Measurements from ENCODE around the gene IFITM5.

Gene IFITM5

DNA sequence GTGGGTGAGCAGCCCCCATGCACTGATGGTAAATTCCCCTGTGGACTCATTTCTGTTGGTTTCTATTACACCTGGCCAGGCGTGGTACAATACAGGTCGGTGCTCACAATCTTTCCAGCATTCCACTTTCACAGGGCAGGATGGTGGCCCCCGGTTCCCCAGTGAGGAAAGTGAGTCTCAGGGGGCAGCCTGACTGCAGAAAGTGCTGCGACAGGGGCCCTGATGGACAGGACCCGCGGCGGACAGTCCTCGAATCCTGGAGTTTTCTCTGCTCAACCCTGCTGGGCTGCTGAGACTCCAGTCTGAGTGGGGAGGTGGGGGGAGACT lies 13.5 kb downstream of the IFITM5 start:
- no peak overlapping the region for H3K4me2 ChIP-seq (ENCODE audit: low read length)
- H4K20me1 ChIP-seq (ENCODE audit: control insufficient read depth, insufficient read depth, low read depth, low read length): no peaks in the 10 kb centered on the region
- H3K27me3 ChIP-seq (ENCODE audit: control insufficient read depth, low read length): peaks cover 20% of the 10 kb centered on the region
- no peaks in the 10 kb centered on the region for H3K9me3 ChIP-seq (ENCODE audit: control insufficient read depth, insufficient read depth, low read length)
- H3K79me2 ChIP-seq (ENCODE audit: control insufficient read depth, low read length): no peaks in the 10 kb centered on the region
- no peak overlapping the region for H3K4me3 ChIP-seq (ENCODE audit: low read length)
- TF ChIP-seq, protein P1, sequence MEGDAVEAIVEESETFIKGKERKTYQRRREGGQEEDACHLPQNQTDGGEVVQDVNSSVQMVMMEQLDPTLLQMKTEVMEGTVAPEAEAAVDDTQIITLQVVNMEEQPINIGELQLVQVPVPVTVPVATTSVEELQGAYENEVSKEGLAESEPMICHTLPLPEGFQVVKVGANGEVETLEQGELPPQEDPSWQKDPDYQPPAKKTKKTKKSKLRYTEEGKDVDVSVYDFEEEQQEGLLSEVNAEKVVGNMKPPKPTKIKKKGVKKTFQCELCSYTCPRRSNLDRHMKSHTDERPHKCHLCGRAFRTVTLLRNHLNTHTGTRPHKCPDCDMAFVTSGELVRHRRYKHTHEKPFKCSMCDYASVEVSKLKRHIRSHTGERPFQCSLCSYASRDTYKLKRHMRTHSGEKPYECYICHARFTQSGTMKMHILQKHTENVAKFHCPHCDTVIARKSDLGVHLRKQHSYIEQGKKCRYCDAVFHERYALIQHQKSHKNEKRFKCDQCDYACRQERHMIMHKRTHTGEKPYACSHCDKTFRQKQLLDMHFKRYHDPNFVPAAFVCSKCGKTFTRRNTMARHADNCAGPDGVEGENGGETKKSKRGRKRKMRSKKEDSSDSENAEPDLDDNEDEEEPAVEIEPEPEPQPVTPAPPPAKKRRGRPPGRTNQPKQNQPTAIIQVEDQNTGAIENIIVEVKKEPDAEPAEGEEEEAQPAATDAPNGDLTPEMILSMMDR (IDR thresholded peaks at IDR 0.05; ENCODE audit: low read depth, low read length, poor library complexity, severe bottlenecking): no peak
- no peak for TF ChIP-seq EZH2phosphoT487 (IDR thresholded peaks at IDR 0.05; ENCODE audit: borderline replicate concordance, low read length)
- H3K4me1 ChIP-seq (ENCODE audit: control insufficient read depth, low read length): peaks cover 38% of the 10 kb centered on the region
- no peaks in the 10 kb centered on the region for H3K36me3 ChIP-seq (ENCODE audit: control insufficient read depth, low read length)
- H3K27ac ChIP-seq (ENCODE audit: low read depth, low read length): no peak overlapping the region
- H3K9me2 ChIP-seq (replicated peaks; ENCODE audit: control insufficient read depth, low read length): no peaks in the 10 kb centered on the region
- no peaks in the 10 kb centered on the region for H3F3A ChIP-seq (ENCODE audit: control insufficient read depth, insufficient read depth)

DNA sequence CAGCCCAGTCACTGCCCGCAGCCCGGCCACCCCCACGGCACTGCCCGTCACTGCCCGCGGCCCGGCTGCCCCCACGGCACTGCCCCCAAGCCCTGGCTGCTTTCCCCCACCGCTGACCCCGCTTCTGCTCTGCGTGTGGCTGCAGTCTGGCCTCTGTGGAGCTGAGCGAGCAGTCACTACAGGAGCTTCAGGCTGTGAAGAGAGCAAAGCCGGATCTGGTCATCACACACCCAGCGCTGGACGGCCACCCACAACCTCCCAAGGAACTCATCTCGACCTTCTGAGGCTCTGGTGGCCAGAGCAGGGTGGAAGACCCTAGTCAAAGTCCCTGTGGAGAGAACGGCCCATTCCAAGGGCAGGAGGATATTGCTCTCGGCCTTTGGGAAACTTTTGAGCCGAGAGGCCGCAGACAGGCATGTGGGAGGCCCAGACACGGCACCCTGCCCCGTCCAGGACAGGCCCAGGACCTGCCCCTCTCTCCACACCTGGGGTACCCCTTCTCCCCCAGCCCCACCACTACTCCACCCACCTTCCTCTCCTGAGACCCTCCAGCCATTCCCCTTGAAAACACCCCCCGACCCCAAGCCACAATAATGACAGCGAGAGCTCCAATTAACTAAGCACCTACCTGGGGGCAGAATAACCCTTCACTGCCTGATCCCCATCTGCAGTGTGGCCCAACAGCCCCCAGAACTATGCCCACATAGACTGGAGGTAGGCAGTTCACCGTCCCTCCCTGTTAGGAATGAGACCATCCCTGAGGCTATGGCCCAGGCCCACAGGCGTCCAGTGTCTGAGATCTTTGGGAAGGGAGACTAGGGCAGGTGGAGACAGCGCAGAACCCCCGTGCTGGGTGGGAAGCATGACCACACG lies 14.1 kb downstream of the IFITM5 start:
- no peaks in the 10 kb centered on the region for H3K36me3 ChIP-seq (ENCODE audit: control insufficient read depth, low read length)
- no peak overlapping the region for H3K4me3 ChIP-seq (ENCODE audit: low read length)
- TF ChIP-seq EZH2phosphoT487 (IDR thresholded peaks at IDR 0.05; ENCODE audit: borderline replicate concordance, low read length): no peak
- TF ChIP-seq, protein P1 (IDR thresholded peaks at IDR 0.05; ENCODE audit: low read depth, low read length, poor library complexity, severe bottlenecking): no peak
- H3F3A ChIP-seq (ENCODE audit: control insufficient read depth, insufficient read depth): no peaks in the 10 kb centered on the region
- H3K4me1 ChIP-seq (ENCODE audit: control insufficient read depth, low read length): peaks cover 35% of the 10 kb centered on the region
- no peaks in the 10 kb centered on the region for H3K9me3 ChIP-seq (ENCODE audit: control insufficient read depth, insufficient read depth, low read length)
- H3K79me2 ChIP-seq (ENCODE audit: control insufficient read depth, low read length): no peaks in the 10 kb centered on the region
- H3K9me2 ChIP-seq (replicated peaks; ENCODE audit: control insufficient read depth, low read length): no peaks in the 10 kb centered on the region
- no peaks in the 10 kb centered on the region for H4K20me1 ChIP-seq (ENCODE audit: control insufficient read depth, insufficient read depth, low read depth, low read length)
- peaks cover 20% of the 10 kb centered on the region for H3K27me3 ChIP-seq (ENCODE audit: control insufficient read depth, low read length)
- no peak overlapping the region for H3K27ac ChIP-seq (ENCODE audit: low read depth, low read length)
- no peak overlapping the region for H3K4me2 ChIP-seq (ENCODE audit: low read length)

DNA sequence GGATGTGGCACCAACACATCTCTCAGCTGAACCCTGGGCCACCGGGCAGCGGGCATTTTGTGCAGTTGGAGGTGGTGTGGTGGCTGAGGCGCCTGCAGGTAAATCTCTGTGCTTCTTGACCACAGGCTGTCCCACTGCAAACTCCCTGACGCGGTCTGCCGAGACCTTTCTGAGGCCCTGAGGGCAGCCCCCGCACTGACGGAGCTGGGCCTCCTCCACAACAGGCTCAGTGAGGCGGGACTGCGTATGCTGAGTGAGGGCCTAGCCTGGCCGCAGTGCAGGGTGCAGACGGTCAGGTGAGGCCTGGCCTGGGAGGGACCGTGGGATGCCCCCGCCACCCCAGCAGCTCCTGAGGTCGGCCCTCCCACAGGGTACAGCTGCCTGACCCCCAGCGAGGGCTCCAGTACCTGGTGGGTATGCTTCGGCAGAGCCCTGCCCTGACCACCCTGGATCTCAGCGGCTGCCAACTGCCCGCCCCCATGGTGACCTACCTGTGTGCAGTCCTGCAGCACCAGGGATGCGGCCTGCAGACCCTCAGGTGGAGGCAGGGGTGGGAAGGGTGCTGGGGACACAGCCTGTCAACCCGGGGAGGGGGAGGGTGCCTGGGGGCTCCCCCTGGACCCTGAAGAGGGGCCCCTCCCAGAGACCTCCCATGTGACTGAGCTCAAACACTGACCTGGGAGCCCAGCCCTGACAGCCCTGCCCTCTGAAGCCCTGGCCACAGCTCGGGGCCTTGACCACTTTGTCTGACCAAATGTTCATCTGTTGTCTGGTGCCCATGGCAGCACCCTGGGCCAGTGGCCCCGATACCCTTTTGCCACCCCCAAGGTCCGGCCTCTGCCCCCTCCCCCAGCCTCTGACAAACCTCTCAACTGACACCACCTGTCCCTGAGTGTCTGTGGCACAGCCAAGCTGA lies 15.0 kb downstream of the IFITM5 start:
- Histone ChIP-seq H3K79me2 (ENCODE audit: control insufficient read depth, low read length) (no peaks in the 10 kb centered on the region), H3K4me3 (ENCODE audit: low read length) (no peak overlapping the region), H4K20me1 (ENCODE audit: control insufficient read depth, insufficient read depth, low read depth, low read length) (no peaks in the 10 kb centered on the region), H3K9me2 (replicated peaks; ENCODE audit: control insufficient read depth, low read length) (no peaks in the 10 kb centered on the region), H3K4me2 (ENCODE audit: low read length) (no peak overlapping the region), H3F3A (ENCODE audit: control insufficient read depth, insufficient read depth) (no peaks in the 10 kb centered on the region), H3K9me3 (ENCODE audit: control insufficient read depth, insufficient read depth, low read length) (no peaks in the 10 kb centered on the region), H3K27me3 (ENCODE audit: control insufficient read depth, low read length) (peaks cover 20% of the 10 kb centered on the region), H3K4me1 (ENCODE audit: control insufficient read depth, low read length) (peaks cover 26% of the 10 kb centered on the region), H3K27ac (ENCODE audit: low read depth, low read length) (no peak overlapping the region), H3K36me3 (ENCODE audit: control insufficient read depth, low read length) (no peaks in the 10 kb centered on the region)
- TF ChIP-seq, protein P1 (IDR thresholded peaks at IDR 0.05; ENCODE audit: low read depth, low read length, poor library complexity, severe bottlenecking): no peak
- no peak for TF ChIP-seq EZH2phosphoT487 (IDR thresholded peaks at IDR 0.05; ENCODE audit: borderline replicate concordance, low read length)

Data from DOHH2 (cell line).